ENCODE measurements around the gene AP4E1. TPM values are rescaled to one million over a fixed set of nuclear protein-coding genes. Genes with fewer than 3 reads are reported as not detected.

The AP4E1 gene
- total RNA-seq, 2 experiments from 2014 or later = 7.6 to 14.8 TPM

GRCh38 chr15:51046016-51046415 lies 137.5 kb downstream of the AP4E1 start:
- POLR2A ChIA-PET = no interaction called here
- no peak overlapping the region for H2AFZ ChIP-seq (ENCODE audit: low read length)
- DNase-seq (ENCODE audit: low spot score) = no peak
- H3K9me3 ChIP-seq (ENCODE audit: low read length) = no peaks in the 10 kb centered on the region
- H3K36me3 ChIP-seq (ENCODE audit: insufficient read depth, low read length) = no peaks in the 10 kb centered on the region
- TF ChIP-seq EZH2phosphoT487 (IDR thresholded peaks at IDR 0.05; ENCODE audit: borderline replicate concordance, low read depth, low read length) (no peak), CTCF (conservative IDR thresholded peaks at IDR 0.05; ENCODE audit: low read length) (no peak)
- H3K9me2 ChIP-seq (ENCODE audit: insufficient read depth, low read length) = no peaks in the 10 kb centered on the region
- no peaks in the 10 kb centered on the region for H4K20me1 ChIP-seq (ENCODE audit: insufficient read depth, low read length)
- H3K27ac ChIP-seq (ENCODE audit: low read depth, low read length, poor library complexity, severe bottlenecking) = no peak overlapping the region
- intact Hi-C loops (cut with micrococcal nuclease; ENCODE audit: unreplicated experiment) = no loop called here
- no peaks in the 10 kb centered on the region for H3K79me2 ChIP-seq (ENCODE audit: insufficient read depth, low read depth, low read length)
- H3K4me1 ChIP-seq (ENCODE audit: insufficient read depth, low read length, poor library complexity, severe bottlenecking) = no peaks in the 10 kb centered on the region
- H3K4me3 ChIP-seq (ENCODE audit: low read depth, low read length, poor library complexity, severe bottlenecking) = no peak overlapping the region
- CTCF ChIA-PET (ENCODE audit: unreplicated experiment) = no interaction called here
- BruUV-seq (replicated peaks) = no TSS peak
- H3K4me2 ChIP-seq (ENCODE audit: low read length) = no peak overlapping the region

DNA sequence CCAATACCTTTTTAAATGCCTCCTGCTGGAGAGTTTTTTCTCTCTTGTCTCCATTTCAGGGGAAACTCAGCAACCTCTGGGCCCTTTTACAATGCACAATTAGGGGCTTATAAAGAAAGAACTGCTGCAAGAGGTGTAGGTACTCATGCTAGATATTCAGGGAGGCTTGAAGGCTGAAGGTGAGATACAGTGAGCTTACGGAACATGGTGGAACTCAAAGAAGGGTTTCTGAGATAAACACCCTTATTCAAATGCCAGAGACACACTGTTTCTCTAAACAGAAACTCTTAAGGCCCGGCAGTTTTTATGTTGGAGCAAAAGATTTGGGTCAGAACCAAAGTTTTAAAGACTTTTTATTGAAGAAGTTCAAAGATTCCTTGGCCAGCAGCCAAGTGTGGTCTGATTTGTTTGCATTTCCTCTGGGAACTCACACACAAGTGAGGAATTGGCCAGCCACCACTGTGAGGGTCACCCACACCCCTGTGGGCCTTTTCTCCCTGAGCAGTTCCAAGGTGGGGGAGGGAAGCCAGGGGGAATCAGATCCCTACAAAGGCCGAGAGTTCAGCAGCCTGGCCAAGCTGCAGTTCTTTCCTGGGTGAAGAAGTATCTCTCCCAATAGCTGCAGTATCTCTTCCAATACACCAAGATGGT lies 138.4 kb downstream of the AP4E1 start:
- H3K79me2 ChIP-seq (ENCODE audit: insufficient read depth, low read depth, low read length) = no peaks in the 10 kb centered on the region
- no peak overlapping the region for H3K27ac ChIP-seq (ENCODE audit: low read depth, low read length, poor library complexity, severe bottlenecking)
- no peaks in the 10 kb centered on the region for H3K9me2 ChIP-seq (ENCODE audit: insufficient read depth, low read length)
- H3K4me3 ChIP-seq (ENCODE audit: low read depth, low read length, poor library complexity, severe bottlenecking) = no peak overlapping the region
- no peaks in the 10 kb centered on the region for H3K9me3 ChIP-seq (ENCODE audit: low read length)
- ChIA-PET POLR2A (no interaction called here), CTCF (ENCODE audit: unreplicated experiment) (no interaction called here)
- H4K20me1 ChIP-seq (ENCODE audit: insufficient read depth, low read length) = no peaks in the 10 kb centered on the region
- H2AFZ ChIP-seq (ENCODE audit: low read length) = no peak overlapping the region
- no peaks in the 10 kb centered on the region for H3K36me3 ChIP-seq (ENCODE audit: insufficient read depth, low read length)
- no peak overlapping the region for H3K4me2 ChIP-seq (ENCODE audit: low read length)
- H3K4me1 ChIP-seq (ENCODE audit: insufficient read depth, low read length, poor library complexity, severe bottlenecking) = no peaks in the 10 kb centered on the region
- TF ChIP-seq EZH2phosphoT487 (IDR thresholded peaks at IDR 0.05; ENCODE audit: borderline replicate concordance, low read depth, low read length) (no peak), CTCF (conservative IDR thresholded peaks at IDR 0.05; ENCODE audit: low read length) (no peak)
- intact Hi-C loops (cut with micrococcal nuclease; ENCODE audit: unreplicated experiment) = no loop called here
- no TSS peak for BruUV-seq (replicated peaks)
- DNase-seq (ENCODE audit: low spot score) = no peak

GRCh38 chr15:51048308-51048707 lies 139.8 kb downstream of the AP4E1 start:
- Histone ChIP-seq H3K4me3 (ENCODE audit: low read depth, low read length, poor library complexity, severe bottlenecking) (no peak overlapping the region), H3K9me2 (ENCODE audit: insufficient read depth, low read length) (no peaks in the 10 kb centered on the region), H3K36me3 (ENCODE audit: insufficient read depth, low read length) (no peaks in the 10 kb centered on the region), H3K4me1 (ENCODE audit: insufficient read depth, low read length, poor library complexity, severe bottlenecking) (no peaks in the 10 kb centered on the region), H3K79me2 (ENCODE audit: insufficient read depth, low read depth, low read length) (no peaks in the 10 kb centered on the region), H4K20me1 (ENCODE audit: insufficient read depth, low read length) (no peaks in the 10 kb centered on the region), H2AFZ (ENCODE audit: low read length) (no peak overlapping the region), H3K4me2 (ENCODE audit: low read length) (no peak overlapping the region), H3K27ac (ENCODE audit: low read depth, low read length, poor library complexity, severe bottlenecking) (no peak overlapping the region), H3K9me3 (ENCODE audit: low read length) (no peaks in the 10 kb centered on the region)
- no TSS peak for BruUV-seq (replicated peaks)
- intact Hi-C loops (cut with micrococcal nuclease; ENCODE audit: unreplicated experiment) = no loop called here
- ChIA-PET CTCF (ENCODE audit: unreplicated experiment) (no interaction called here), POLR2A (interaction anchor here (0.6 kb wide), 3 partner anchors 159 to 1717 kb away, joined by 3 to 4 read pairs (median 3); no protein-coding TSS in a partner anchor)
- no peak for DNase-seq (ENCODE audit: low spot score)
- no peak for TF ChIP-seq CTCF (conservative IDR thresholded peaks at IDR 0.05; ENCODE audit: low read length)
- TF ChIP-seq EZH2phosphoT487 (IDR thresholded peaks at IDR 0.05; ENCODE audit: borderline replicate concordance, low read depth, low read length) = no peak

All from OCI-LY7 (cell line).